ENCODE measurements around the gene SH3TC1.

- no peak for TF ChIP-seq POLR2A (IDR thresholded peaks at IDR 0.05)
- no peak for TF ChIP-seq CTCF (IDR thresholded peaks at IDR 0.05 in 8 of 11, conservative IDR thresholded peaks at IDR 0.05 in 3 of 11)
- TF ChIP-seq POLR2AphosphoS5 (IDR thresholded peaks at IDR 0.05), result no peak
These were observed 78.4 kb downstream of the SH3TC1 start for GRCh38 chr4:8277356-8278008.
